ENCODE measurements around the gene SHCBP1L. TPM values are rescaled to one million over a fixed set of nuclear protein-coding genes. Genes with fewer than 3 reads are reported as not detected.

Gene SHCBP1L
- polyA plus RNA-seq, 4 donors, result not detected

- Histone ChIP-seq H3K4me1 (ENCODE audit: control insufficient read depth in 3 of 3, insufficient read depth in 2 of 3, low read depth in 1 of 3, low read length in 2 of 3) (peaks cover 0 to 18% (median 0%) of the 10 kb centered on the region in 3 donors), H3K4me3 (ENCODE audit: low read depth in 1 of 3, low read length in 3 of 3) (no peak overlapping the region), H3K27ac (ENCODE audit: low read depth in 1 of 3, low read length in 2 of 3) (no peak overlapping the region), H3K27me3 (ENCODE audit: control insufficient read depth in 3 of 3, insufficient read depth in 3 of 3, low read length in 3 of 3) (no peaks in the 10 kb centered on the region), H3K9me3 (ENCODE audit: control insufficient read depth in 2 of 2, insufficient read depth in 1 of 2, low read depth in 1 of 2, low read length in 1 of 2) (no peaks in the 10 kb centered on the region), H3K36me3 (ENCODE audit: control insufficient read depth in 3 of 3, insufficient read depth in 2 of 3, low read depth in 1 of 3, low read length in 3 of 3) (no peaks in the 10 kb centered on the region)
- 78 to 88% (median 80%) methylated on average over 1 of the region's 1 CpG for whole genome bisulfite sequencing, 3 donors
- FAIRE-seq, result no peak
- DNase-seq, result no peak
Measured at GRCh38 chr1:182971219-182971618, 18.3 kb upstream of the SHCBP1L start.

GRCh38 chr1:182968836-182969734 is 16.1 kb upstream of the SHCBP1L start:
- H3K9me3 ChIP-seq (ENCODE audit: control insufficient read depth in 2 of 2, insufficient read depth in 1 of 2, low read depth in 1 of 2, low read length in 1 of 2), result no peaks in the 10 kb centered on the region
- peak overlapping the region in 1 of 3 donors; percentile 43 for H3K27ac ChIP-seq (ENCODE audit: low read depth in 1 of 3, low read length in 2 of 3)
- no peak for FAIRE-seq
- no peaks in the 10 kb centered on the region for H3K27me3 ChIP-seq (ENCODE audit: control insufficient read depth in 3 of 3, insufficient read depth in 3 of 3, low read length in 3 of 3)
- no peaks in the 10 kb centered on the region for H3K36me3 ChIP-seq (ENCODE audit: control insufficient read depth in 3 of 3, insufficient read depth in 2 of 3, low read depth in 1 of 3, low read length in 3 of 3)
- 27 to 70% (median 45%) methylated on average over 5 of the region's 5 CpGs for WGBS, 3 donors
- H3K4me3 ChIP-seq (ENCODE audit: low read depth in 1 of 3, low read length in 3 of 3), result no peak overlapping the region
- peak; percentile 32 to 33 for DNase-seq
- H3K4me1 ChIP-seq (ENCODE audit: control insufficient read depth in 3 of 3, insufficient read depth in 2 of 3, low read depth in 1 of 3, low read length in 2 of 3), result peaks cover 0 to 23% (median 0%) of the 10 kb centered on the region in 3 donors

- Histone ChIP-seq H3K4me1 (ENCODE audit: control insufficient read depth in 3 of 3, insufficient read depth in 2 of 3, low read depth in 1 of 3, low read length in 2 of 3) (peaks cover 0 to 23% (median 0%) of the 10 kb centered on the region in 3 donors), H3K4me3 (ENCODE audit: low read depth in 1 of 3, low read length in 3 of 3) (no peak overlapping the region), H3K36me3 (ENCODE audit: control insufficient read depth in 3 of 3, insufficient read depth in 2 of 3, low read depth in 1 of 3, low read length in 3 of 3) (no peaks in the 10 kb centered on the region), H3K27me3 (ENCODE audit: control insufficient read depth in 3 of 3, insufficient read depth in 3 of 3, low read length in 3 of 3) (no peaks in the 10 kb centered on the region), H3K9me3 (ENCODE audit: control insufficient read depth in 2 of 2, insufficient read depth in 1 of 2, low read depth in 1 of 2, low read length in 1 of 2) (no peaks in the 10 kb centered on the region), H3K27ac (ENCODE audit: low read depth in 1 of 3, low read length in 2 of 3) (peak overlapping the region in 1 of 3 donors; percentile 43)
- no peak for FAIRE-seq
- DNase-seq, result peak in 1 of 2 donors; percentile 30
- WGBS, 3 donors, result 39 to 76% (median 51%) methylated on average over 4 of the region's 4 CpGs
Measured at GRCh38 chr1:182968151-182968741, 15.3 kb upstream of the SHCBP1L start.

- no peaks in the 10 kb centered on the region for H3K27me3 ChIP-seq (ENCODE audit: control insufficient read depth in 3 of 3, insufficient read depth in 3 of 3, low read length in 3 of 3)
- no peak overlapping the region for H3K27ac ChIP-seq (ENCODE audit: low read depth in 1 of 3, low read length in 2 of 3)
- H3K9me3 ChIP-seq (ENCODE audit: control insufficient read depth in 2 of 2, insufficient read depth in 1 of 2, low read depth in 1 of 2, low read length in 1 of 2), result no peaks in the 10 kb centered on the region
- WGBS, 3 donors, result 74 to 92% (median 89%) methylated on average over 1 of the region's 1 CpG
- no peaks in the 10 kb centered on the region for H3K36me3 ChIP-seq (ENCODE audit: control insufficient read depth in 3 of 3, insufficient read depth in 2 of 3, low read depth in 1 of 3, low read length in 3 of 3)
- FAIRE-seq, result no peak
- no peak for DNase-seq
- no peak overlapping the region for H3K4me3 ChIP-seq (ENCODE audit: low read depth in 1 of 3, low read length in 3 of 3)
- H3K4me1 ChIP-seq (ENCODE audit: control insufficient read depth in 3 of 3, insufficient read depth in 2 of 3, low read depth in 1 of 3, low read length in 2 of 3), result peaks cover 0 to 23% (median 0%) of the 10 kb centered on the region in 3 donors
Measured at GRCh38 chr1:182965861-182966260, 12.9 kb upstream of the SHCBP1L start.

GRCh38 chr1:182965096-182965495 is 12.1 kb upstream of the SHCBP1L start:
- Histone ChIP-seq H3K27me3 (ENCODE audit: control insufficient read depth in 3 of 3, insufficient read depth in 3 of 3, low read length in 3 of 3) (no peaks in the 10 kb centered on the region), H3K36me3 (ENCODE audit: control insufficient read depth in 3 of 3, insufficient read depth in 2 of 3, low read depth in 1 of 3, low read length in 3 of 3) (no peaks in the 10 kb centered on the region), H3K4me3 (ENCODE audit: low read depth in 1 of 3, low read length in 3 of 3) (no peak overlapping the region), H3K9me3 (ENCODE audit: control insufficient read depth in 2 of 2, insufficient read depth in 1 of 2, low read depth in 1 of 2, low read length in 1 of 2) (no peaks in the 10 kb centered on the region), H3K4me1 (ENCODE audit: control insufficient read depth in 3 of 3, insufficient read depth in 2 of 3, low read depth in 1 of 3, low read length in 2 of 3) (peaks cover 0 to 21% (median 0%) of the 10 kb centered on the region in 3 donors), H3K27ac (ENCODE audit: low read depth in 1 of 3, low read length in 2 of 3) (no peak overlapping the region)
- no peak for FAIRE-seq
- no peak for DNase-seq
- WGBS, 3 donors, result 82 to 93% (median 92%) methylated on average over 1 of the region's 1 CpG

- H3K27ac ChIP-seq (ENCODE audit: low read depth in 1 of 3, low read length in 2 of 3), result peak overlapping the region in 2 of 3 donors; percentile 36 to 52
- H3K27me3 ChIP-seq (ENCODE audit: control insufficient read depth in 3 of 3, insufficient read depth in 3 of 3, low read length in 3 of 3), result no peaks in the 10 kb centered on the region
- no peak overlapping the region for H3K4me3 ChIP-seq (ENCODE audit: low read depth in 1 of 3, low read length in 3 of 3)
- peaks cover 0 to 5% (median 0%) of the 10 kb centered on the region in 3 donors for H3K4me1 ChIP-seq (ENCODE audit: control insufficient read depth in 3 of 3, insufficient read depth in 2 of 3, low read depth in 1 of 3, low read length in 2 of 3)
- H3K36me3 ChIP-seq (ENCODE audit: control insufficient read depth in 3 of 3, insufficient read depth in 2 of 3, low read depth in 1 of 3, low read length in 3 of 3), result no peaks in the 10 kb centered on the region
- DNase-seq (peak; percentile 79 to 81), FAIRE-seq (no peak)
- H3K9me3 ChIP-seq (ENCODE audit: control insufficient read depth in 2 of 2, insufficient read depth in 1 of 2, low read depth in 1 of 2, low read length in 1 of 2), result no peaks in the 10 kb centered on the region
- 9 to 13% (median 11%) methylated on average over 6 of the region's 6 CpGs for WGBS, 3 donors
Measured at GRCh38 chr1:182962554-182963115, 9.7 kb upstream of the SHCBP1L start.

- Histone ChIP-seq H3K9me3 (ENCODE audit: control insufficient read depth in 2 of 2, insufficient read depth in 1 of 2, low read depth in 1 of 2, low read length in 1 of 2) (no peaks in the 10 kb centered on the region), H3K27ac (ENCODE audit: low read depth in 1 of 3, low read length in 2 of 3) (no peak overlapping the region), H3K27me3 (ENCODE audit: control insufficient read depth in 3 of 3, insufficient read depth in 3 of 3, low read length in 3 of 3) (peaks cover 0 to 2% (median 0%) of the 10 kb centered on the region in 3 donors), H3K4me3 (ENCODE audit: low read depth in 1 of 3, low read length in 3 of 3) (no peak overlapping the region), H3K4me1 (ENCODE audit: control insufficient read depth in 3 of 3, insufficient read depth in 2 of 3, low read depth in 1 of 3, low read length in 2 of 3) (no peaks in the 10 kb centered on the region), H3K36me3 (ENCODE audit: control insufficient read depth in 3 of 3, insufficient read depth in 2 of 3, low read depth in 1 of 3, low read length in 3 of 3) (no peaks in the 10 kb centered on the region)
- DNase-seq (no peak), FAIRE-seq (no peak)
- 88 to 93% (median 92%) methylated on average over 15 of the region's 15 CpGs for WGBS, 3 donors
Measured at GRCh38 chr1:182960046-182960445, 7.1 kb upstream of the SHCBP1L start.

GRCh38 chr1:182957902-182958395 is 5.0 kb upstream of the SHCBP1L start:
- DNase-seq (no peak), FAIRE-seq (no peak)
- no peaks in the 10 kb centered on the region for H3K4me1 ChIP-seq (ENCODE audit: control insufficient read depth in 3 of 3, insufficient read depth in 2 of 3, low read depth in 1 of 3, low read length in 2 of 3)
- no peaks in the 10 kb centered on the region for H3K36me3 ChIP-seq (ENCODE audit: control insufficient read depth in 3 of 3, insufficient read depth in 2 of 3, low read depth in 1 of 3, low read length in 3 of 3)
- H3K27me3 ChIP-seq (ENCODE audit: control insufficient read depth in 3 of 3, insufficient read depth in 3 of 3, low read length in 3 of 3), result peaks cover 0 to 9% (median 2%) of the 10 kb centered on the region in 3 donors
- 78 to 87% (median 86%) methylated on average over 11 of the region's 11 CpGs for WGBS, 3 donors
- no peak overlapping the region for H3K4me3 ChIP-seq (ENCODE audit: low read depth in 1 of 3, low read length in 3 of 3)
- H3K9me3 ChIP-seq (ENCODE audit: control insufficient read depth in 2 of 2, insufficient read depth in 1 of 2, low read depth in 1 of 2, low read length in 1 of 2), result no peaks in the 10 kb centered on the region
- no peak overlapping the region for H3K27ac ChIP-seq (ENCODE audit: low read depth in 1 of 3, low read length in 2 of 3)

Data from small intestine (tissue), 7 donors.